GM12872 (cell line): Measurements from ENCODE around the gene RAPGEF3.

Source experiments
- TF ChIP-seq, protein P1 (sequence below): IDR thresholded peaks from 3 replicates; pipeline ENCODE4 v1.5.1; 2011; ENCODE audit warnings: low read depth, mild to moderate bottlenecking, low read length, moderate library complexity; ENCODE audit not compliant: insufficient read depth

Gene RAPGEF3

DNA sequence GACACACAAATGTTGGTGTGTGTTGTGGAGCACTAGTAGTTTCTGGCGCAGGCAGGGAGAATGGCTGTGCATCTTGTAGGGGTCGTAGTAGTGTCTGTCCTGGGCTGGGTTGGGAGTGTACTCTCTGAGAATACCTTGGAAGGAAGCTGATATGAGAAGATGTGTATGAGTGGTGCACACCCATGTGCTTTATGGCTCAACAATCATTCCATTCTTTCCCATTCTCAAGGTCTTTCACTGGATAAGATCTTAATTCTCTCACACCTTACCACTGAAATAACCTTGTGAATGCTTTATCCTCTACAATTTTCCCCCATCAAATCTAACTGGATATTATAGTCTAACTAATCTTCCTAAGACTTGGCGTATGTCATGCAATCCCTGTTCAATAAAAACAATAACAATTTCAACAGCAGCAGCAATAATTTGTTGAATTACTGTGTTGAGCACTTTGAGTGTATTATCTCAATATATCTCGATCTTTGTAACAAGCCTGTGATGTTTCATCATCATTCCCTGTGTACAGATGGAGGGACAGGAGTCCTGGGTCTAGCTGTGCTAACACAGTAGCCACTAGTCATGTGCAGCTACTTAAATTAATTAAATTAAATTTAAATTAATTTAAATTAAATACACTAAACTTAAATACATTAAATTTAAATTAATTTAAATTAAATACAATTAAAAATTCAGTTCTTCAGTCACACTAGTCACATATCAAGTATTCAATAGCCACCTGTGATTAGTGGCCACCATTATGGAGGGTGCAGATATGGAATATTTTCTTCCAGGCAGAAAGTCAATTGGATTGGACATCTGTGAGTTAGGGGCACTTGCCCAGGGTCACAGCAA lies 10.8 kb upstream of the RAPGEF3 start:
- TF ChIP-seq, protein P1, sequence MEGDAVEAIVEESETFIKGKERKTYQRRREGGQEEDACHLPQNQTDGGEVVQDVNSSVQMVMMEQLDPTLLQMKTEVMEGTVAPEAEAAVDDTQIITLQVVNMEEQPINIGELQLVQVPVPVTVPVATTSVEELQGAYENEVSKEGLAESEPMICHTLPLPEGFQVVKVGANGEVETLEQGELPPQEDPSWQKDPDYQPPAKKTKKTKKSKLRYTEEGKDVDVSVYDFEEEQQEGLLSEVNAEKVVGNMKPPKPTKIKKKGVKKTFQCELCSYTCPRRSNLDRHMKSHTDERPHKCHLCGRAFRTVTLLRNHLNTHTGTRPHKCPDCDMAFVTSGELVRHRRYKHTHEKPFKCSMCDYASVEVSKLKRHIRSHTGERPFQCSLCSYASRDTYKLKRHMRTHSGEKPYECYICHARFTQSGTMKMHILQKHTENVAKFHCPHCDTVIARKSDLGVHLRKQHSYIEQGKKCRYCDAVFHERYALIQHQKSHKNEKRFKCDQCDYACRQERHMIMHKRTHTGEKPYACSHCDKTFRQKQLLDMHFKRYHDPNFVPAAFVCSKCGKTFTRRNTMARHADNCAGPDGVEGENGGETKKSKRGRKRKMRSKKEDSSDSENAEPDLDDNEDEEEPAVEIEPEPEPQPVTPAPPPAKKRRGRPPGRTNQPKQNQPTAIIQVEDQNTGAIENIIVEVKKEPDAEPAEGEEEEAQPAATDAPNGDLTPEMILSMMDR, result no peak

DNA sequence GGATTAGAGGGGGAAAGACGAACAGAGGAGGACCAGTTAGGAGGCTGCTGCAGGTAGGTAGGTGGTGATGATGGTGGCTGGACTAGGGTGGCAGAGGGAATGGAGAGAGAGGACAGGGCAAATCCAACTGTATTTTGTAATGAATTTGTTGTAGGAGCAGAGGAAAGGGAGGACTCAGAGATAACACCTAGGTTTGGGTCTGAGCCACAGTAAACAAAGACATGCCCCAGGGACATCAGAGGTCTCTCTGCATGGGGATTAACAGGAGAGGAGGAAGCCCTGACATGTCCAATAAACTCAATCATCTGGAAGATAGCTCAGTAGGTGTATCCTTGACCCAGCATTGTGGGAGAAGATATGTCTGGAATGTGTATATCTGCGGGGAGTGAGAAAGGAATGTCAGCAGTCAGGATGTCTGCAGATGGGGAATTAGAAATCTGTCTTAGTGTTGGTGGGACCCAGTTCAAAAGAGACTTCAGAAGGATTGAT lies 9.7 kb upstream of the RAPGEF3 start:
- TF ChIP-seq, protein P1, result no peak

DNA sequence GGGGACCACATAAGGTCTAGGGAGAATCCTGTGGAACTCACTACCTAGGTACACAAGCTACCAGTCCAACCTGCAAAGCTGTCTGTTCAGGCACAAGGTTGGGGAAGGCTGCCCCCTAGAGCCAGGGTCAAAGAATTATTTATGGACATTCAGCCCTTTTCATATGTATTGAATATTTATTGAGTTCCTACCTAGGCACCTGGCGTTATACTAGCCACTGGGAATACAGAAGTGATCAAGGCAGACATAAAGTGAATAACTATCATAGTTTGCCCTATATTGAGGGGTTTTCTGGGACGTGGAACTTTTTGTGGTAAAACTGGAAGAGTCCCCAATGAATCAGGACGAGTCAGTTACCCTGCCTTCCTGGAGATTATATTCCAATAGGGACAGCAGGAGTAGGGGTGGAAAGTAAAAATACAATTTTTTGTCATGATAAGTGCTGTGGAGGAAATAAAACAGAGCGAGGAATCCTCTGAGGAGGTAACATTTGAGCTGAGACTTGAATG lies 8.6 kb upstream of the RAPGEF3 start:
- TF ChIP-seq, protein P1, result peak; percentile 70

DNA sequence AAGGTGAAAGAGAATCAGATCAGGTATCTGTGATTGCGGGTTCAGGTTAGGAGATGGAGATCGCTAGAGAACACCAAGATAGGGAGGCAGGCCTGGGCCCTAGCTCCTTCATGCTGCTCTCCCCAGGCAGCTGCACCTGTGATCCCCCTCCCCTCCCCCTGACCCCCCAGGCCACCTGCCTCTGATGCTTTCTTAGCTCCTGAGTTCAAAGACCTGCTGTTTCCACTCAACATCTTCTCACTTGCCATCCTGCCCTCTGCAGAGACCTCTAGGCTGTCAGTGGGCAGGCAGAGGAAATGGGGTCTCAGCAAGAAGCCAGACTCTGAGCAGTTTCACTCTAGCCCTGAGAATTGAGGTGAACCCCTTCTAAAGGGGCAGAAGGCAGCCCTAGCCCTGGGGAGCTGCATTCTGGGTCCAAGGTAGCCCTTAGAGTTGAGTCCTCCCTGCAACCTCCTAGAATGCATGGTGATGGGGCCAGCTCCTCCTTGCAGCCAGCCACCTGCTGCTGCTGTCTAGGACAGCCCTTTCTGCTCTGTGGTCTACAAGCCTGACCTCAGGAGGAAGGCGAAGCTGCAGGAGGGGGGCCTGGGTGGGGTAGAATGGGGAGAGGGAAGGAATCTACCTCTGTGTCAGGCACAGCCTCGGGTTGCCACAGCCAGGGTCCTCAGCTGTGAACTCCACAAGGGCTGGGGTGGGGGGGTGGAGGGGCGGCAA lies 8.0 kb upstream of the RAPGEF3 start:
- TF ChIP-seq, protein P1, result no peak

DNA sequence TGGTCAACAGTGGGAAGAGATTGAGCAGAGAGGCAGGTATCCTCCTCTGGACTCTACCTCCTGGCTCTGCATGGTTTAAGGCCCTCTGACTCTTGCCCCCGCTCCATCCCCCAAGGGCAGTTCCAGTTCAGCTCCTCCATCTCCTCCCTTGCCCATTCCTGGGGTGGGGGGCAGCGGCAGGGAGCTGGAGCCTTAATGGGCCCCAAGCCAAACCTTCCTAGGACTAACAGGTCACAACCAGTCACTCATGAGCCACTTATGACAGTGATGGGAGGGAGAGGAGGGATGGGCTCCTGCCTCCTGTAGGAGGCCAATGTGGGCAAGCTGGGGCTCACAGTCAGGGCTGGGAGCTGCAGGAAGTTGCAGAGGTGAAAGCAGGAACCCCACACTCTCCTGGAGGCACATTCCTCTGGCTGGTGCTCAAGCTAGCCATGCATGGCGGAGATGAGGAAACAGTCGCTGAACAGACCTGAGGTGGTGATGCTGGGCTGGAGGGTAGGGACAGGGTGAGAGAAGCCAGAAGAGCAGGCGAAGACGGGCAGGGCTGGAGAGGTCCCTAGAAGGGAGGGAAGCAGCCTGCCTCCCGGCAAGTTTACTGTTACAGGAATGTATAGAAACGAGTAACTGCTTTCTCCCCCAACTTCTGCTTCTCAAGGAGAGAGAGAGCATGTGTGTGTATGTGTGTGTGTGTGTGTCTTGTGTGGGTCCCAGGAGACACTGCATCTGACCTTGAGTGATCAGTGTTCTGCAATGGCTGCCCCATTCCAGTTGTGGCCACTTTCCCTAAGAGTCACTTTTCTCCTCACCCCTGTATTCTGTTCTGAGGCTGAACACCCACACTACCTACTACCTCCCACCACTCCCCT lies 5.0 kb upstream of the RAPGEF3 start:
- TF ChIP-seq, protein P1, result no peak

DNA sequence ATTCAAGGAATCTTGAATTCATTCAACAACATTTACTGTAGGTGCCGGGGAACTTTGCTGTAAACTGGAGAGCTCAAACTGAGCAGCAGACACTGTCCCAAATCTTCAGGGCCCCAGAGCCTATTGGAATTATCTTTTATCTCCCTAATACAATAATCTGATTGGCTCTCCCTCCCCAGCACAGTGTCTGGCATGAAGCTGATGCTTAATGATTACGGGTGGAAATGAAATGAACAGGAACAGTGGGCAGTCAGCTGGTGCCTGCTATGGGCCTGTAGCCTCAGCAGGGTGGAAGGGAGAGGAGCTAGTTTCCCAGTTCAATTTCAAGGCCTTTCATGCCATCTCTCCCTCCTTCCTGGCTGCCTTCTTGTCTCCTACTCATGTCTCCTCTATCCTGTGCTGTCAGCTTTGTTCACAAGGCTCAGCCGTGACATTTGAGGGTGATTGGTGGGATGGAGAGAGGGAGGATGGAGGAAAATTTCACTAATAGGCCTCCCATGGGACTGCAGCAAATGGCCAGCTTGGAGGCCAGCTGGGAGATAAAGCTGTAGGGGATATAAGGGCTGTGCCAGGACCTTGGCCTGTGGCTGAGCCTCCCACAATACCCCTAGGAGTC lies 4.3 kb upstream of the RAPGEF3 start:
- TF ChIP-seq, protein P1, result no peak
